Naive thymus-derived CD8-positive, alpha-beta T cell (primary cell): Measurements from ENCODE around the gene HBG1. TPM values are rescaled to one million over a fixed set of nuclear protein-coding genes. Genes with fewer than 3 reads are reported as not detected.

Source experiments
- polyA plus RNA-seq, 3 donors: library from polyadenylated mRNA; unstranded; fragments of 300-500 nt; fragmentation: Illumina TruSeq; gene quantifications; one replicate each; pipeline ENCODE4 v1.2.3, GENCODE V29; 2021
- total RNA-seq, 8 experiments: library from RNA in 2 of 8; stranded (reverse) in 2 of 8; gene quantifications; one replicate each; pipeline ENCODE4 v1.2.3 and lab custom pipeline; 2021 to 2026

Gene HBG1
- total and polyA plus RNA-seq, 5 experiments from 2014 or later: not detected

Other genes starting within 250 kb of the HBG1 start
- not detected for gene OR52J3, start 203.3 kb downstream of the HBG1 start, total RNA-seq
- not detected for gene OR52J3, start 203.3 kb downstream of the HBG1 start, polyA plus RNA-seq
- not detected for gene OR52E2, start 190.2 kb downstream of the HBG1 start, total RNA-seq
- not detected for gene OR52E2, start 190.2 kb downstream of the HBG1 start, polyA plus RNA-seq
- gene OR52E1, start 180.3 kb downstream of the HBG1 start, total RNA-seq: not detected
- gene OR52E1, start 180.3 kb downstream of the HBG1 start, polyA plus RNA-seq: not detected
- gene OR52A5, start 111.5 kb downstream of the HBG1 start, total RNA-seq: not detected
- gene OR52A5, start 111.5 kb downstream of the HBG1 start, polyA plus RNA-seq: not detected
- gene OR52A1, start 95.1 kb downstream of the HBG1 start, total RNA-seq: not detected
- not detected for gene OR52A1, start 95.1 kb downstream of the HBG1 start, polyA plus RNA-seq
- not detected for gene OR51V1, start 49.2 kb downstream of the HBG1 start, total RNA-seq
- gene OR51V1, start 49.2 kb downstream of the HBG1 start, polyA plus RNA-seq: not detected
- not detected for gene HBB, start 22.8 kb downstream of the HBG1 start, total RNA-seq
- gene HBB, start 22.8 kb downstream of the HBG1 start, polyA plus RNA-seq: under 1 TPM in 2 of 3 donors, not detected in 1; 0.88 to 0.89 TPM
- not detected for gene HBD, start 15.4 kb downstream of the HBG1 start, total RNA-seq
- not detected for gene HBD, start 15.4 kb downstream of the HBG1 start, polyA plus RNA-seq
- gene HBG2, start 4.9 kb upstream of the HBG1 start, total RNA-seq: not detected
- not detected for gene HBG2, start 4.9 kb upstream of the HBG1 start, polyA plus RNA-seq
- gene HBE1, start 20.1 kb upstream of the HBG1 start, total RNA-seq: not detected
- not detected for gene HBE1, start 20.1 kb upstream of the HBG1 start, polyA plus RNA-seq
- gene OR51B4, start 52.1 kb upstream of the HBG1 start, total RNA-seq: not detected
- gene OR51B4, start 52.1 kb upstream of the HBG1 start, polyA plus RNA-seq: not detected
- not detected for gene OR51B2, start 74.4 kb upstream of the HBG1 start, total RNA-seq
- gene OR51B2, start 74.4 kb upstream of the HBG1 start, polyA plus RNA-seq: not detected
- gene OR51B5, start 93.7 kb upstream of the HBG1 start, total RNA-seq: not detected
- gene OR51B5, start 93.7 kb upstream of the HBG1 start, polyA plus RNA-seq: not detected
- gene OR51B6, start 101.7 kb upstream of the HBG1 start, total RNA-seq: not detected
- not detected for gene OR51B6, start 101.7 kb upstream of the HBG1 start, polyA plus RNA-seq
- gene OR51M1, start 134.0 kb upstream of the HBG1 start, total RNA-seq: not detected
- gene OR51M1, start 134.0 kb upstream of the HBG1 start, polyA plus RNA-seq: not detected
- gene OR51Q1, start 172.3 kb upstream of the HBG1 start, total RNA-seq: not detected
- not detected for gene OR51Q1, start 172.3 kb upstream of the HBG1 start, polyA plus RNA-seq
- gene OR51I1, start 191.7 kb upstream of the HBG1 start, total RNA-seq: not detected
- not detected for gene OR51I1, start 191.7 kb upstream of the HBG1 start, polyA plus RNA-seq
- gene OR51I2, start 199.5 kb upstream of the HBG1 start, total RNA-seq: not detected
- gene OR51I2, start 199.5 kb upstream of the HBG1 start, polyA plus RNA-seq: not detected
- gene OR52D1, start 238.8 kb upstream of the HBG1 start, total RNA-seq: not detected
- gene OR52D1, start 238.8 kb upstream of the HBG1 start, polyA plus RNA-seq: not detected